Choroid plexus epithelial cell (primary cell): ENCODE results near the gene LRRC1.

Experiments used
- DNase-seq: peaks from one replicate; pipeline ENCODE4 v3.0.0-alpha.2; 2010; ENCODE audit warnings: low read depth
- H3K4me3 ChIP-seq: 2 replicates; pipeline ENCODE4 v1.5.1; 2011; ENCODE audit warnings: low read depth, mild to moderate bottlenecking, control low read depth, low read length, moderate library complexity
- TF ChIP-seq, protein P1 (sequence below): conservative IDR thresholded peaks from 2 replicates; pipeline ENCODE4 v1.5.1; 2011; ENCODE audit warnings: low read depth, mild to moderate bottlenecking, control low read depth, inconsistent platforms, low read length, moderate library complexity

The LRRC1 gene

DNA sequence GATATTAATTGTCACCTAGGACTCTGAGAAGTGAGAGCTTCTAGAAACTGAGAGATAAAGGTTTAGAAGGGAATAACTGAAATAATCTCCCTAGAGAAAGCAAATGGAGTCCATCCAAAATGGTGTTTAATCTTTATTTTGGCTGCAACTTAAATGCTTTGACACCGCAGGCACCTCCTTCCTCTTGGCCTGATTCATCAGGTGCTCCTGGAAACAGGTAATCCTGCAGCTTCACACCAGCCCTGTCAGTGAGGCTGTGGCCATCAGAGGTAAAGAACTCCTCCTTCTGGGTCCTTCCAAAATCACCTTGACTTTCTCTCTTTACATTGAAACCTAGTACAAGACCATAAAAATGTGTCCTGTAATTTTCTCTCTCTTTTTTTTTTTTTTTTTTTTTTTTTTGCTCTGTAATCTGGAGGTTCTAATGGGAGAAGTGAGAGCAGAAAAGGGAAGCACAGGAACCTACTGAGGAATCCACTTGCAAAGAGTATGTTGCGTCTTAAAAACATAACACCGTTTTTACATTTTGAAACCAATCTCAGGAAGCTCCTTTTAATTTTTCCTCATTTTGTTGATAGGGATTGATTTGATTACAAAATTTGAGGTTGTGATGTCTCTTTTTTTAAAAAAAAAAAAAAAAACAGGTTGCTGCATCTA lies 124.2 kb downstream of the LRRC1 start:
- TF ChIP-seq, protein P1, sequence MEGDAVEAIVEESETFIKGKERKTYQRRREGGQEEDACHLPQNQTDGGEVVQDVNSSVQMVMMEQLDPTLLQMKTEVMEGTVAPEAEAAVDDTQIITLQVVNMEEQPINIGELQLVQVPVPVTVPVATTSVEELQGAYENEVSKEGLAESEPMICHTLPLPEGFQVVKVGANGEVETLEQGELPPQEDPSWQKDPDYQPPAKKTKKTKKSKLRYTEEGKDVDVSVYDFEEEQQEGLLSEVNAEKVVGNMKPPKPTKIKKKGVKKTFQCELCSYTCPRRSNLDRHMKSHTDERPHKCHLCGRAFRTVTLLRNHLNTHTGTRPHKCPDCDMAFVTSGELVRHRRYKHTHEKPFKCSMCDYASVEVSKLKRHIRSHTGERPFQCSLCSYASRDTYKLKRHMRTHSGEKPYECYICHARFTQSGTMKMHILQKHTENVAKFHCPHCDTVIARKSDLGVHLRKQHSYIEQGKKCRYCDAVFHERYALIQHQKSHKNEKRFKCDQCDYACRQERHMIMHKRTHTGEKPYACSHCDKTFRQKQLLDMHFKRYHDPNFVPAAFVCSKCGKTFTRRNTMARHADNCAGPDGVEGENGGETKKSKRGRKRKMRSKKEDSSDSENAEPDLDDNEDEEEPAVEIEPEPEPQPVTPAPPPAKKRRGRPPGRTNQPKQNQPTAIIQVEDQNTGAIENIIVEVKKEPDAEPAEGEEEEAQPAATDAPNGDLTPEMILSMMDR: no peak
- no peak overlapping the region for H3K4me3 ChIP-seq
- no peak for DNase-seq

GRCh38 chr6:53919881-53920360 lies 125.1 kb downstream of the LRRC1 start:
- TF ChIP-seq, protein P1: no peak
- DNase-seq: no peak
- H3K4me3 ChIP-seq: no peak overlapping the region

GRCh38 chr6:53920881-53921280 lies 126.1 kb downstream of the LRRC1 start:
- DNase-seq: no peak
- no peak overlapping the region for H3K4me3 ChIP-seq
- TF ChIP-seq, protein P1: no peak

GRCh38 chr6:53921639-53922038 lies 126.8 kb downstream of the LRRC1 start:
- TF ChIP-seq, protein P1: no peak
- no peak overlapping the region for H3K4me3 ChIP-seq

GRCh38 chr6:53922539-53922981 lies 127.8 kb downstream of the LRRC1 start:
- TF ChIP-seq, protein P1: no peak
- H3K4me3 ChIP-seq: peak overlapping the region; percentile 38
- peak; percentile 71 for DNase-seq

More at GRCh38 chr6:53921639-53922038, 126.8 kb downstream of the LRRC1 start:
- DNase-seq: no peak

- no peak overlapping the region for H3K4me3 ChIP-seq
- DNase-seq: no peak
- TF ChIP-seq, protein P1: no peak
These were observed 129.5 kb downstream of the LRRC1 start for GRCh38 chr6:53924277-53924676.

DNA sequence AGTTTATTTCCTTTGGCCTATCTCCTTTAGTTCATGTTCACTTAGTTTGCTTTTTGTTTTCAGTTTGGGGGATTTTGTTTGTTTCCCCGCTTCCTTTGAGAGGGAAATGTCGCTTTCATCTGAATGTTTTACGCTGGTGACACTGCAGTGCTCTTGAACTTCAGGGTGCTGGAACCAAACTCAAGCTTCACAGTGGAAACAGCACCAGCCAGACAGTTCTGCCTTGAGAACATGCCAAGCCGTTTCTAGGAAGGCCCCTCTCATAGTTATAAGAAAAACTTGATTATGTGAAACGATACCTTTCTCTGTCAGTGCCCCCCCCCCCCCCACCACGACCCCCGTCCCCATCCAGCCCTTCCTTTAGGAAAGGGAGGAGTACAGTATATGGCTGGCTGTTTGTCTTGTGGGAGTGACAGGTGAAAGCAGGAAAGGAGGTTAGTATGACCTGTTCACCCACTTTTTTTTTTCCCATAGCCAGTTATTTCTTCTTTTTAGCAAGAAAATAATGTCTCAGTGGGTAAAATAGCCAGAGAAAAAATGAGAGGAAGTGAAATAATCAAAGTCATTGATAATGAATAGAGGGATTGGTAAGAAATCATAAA lies 130.1 kb downstream of the LRRC1 start:
- no peak overlapping the region for H3K4me3 ChIP-seq
- DNase-seq: no peak
- TF ChIP-seq, protein P1: no peak
